GM23338 (cell line): Measurements from ENCODE around the gene OR2M7. TPM values are rescaled to one million over a fixed set of nuclear protein-coding genes. Genes with fewer than 3 reads are reported as not detected.

Source experiments
- ATAC-seq: fragments of 200-7000 bp; cut with Tn5 transposase; 3 replicates; pipeline ENCODE4 v1.9.1; 2020
- DNase-seq: peaks from one replicate; pipeline ENCODE4 v3.0.0-alpha.2; 2015; ENCODE audit warnings: low spot score
- H2AFZ ChIP-seq: fragments of 200-600 bp; sonication (generic); 2 replicates; pipeline ENCODE4 v1.8.0; 2016; ENCODE audit warnings: antibody characterized with exemption, mild to moderate bottlenecking, moderate library complexity
- H3F3A ChIP-seq: fragments of 200-600 bp; sonication (generic); replicated peaks from 2 replicates; pipeline ENCODE4 v1.8.0; 2017; ENCODE audit warnings: antibody characterized with exemption, mixed run types, low read depth
- H3K27ac ChIP-seq: fragments of 200-600 bp; sonication (generic); 2 replicates; pipeline ENCODE4 v1.6.1; 2016; ENCODE audit warnings: low read depth
- H3K27me3 ChIP-seq: fragments of 200-600 bp; sonication (generic); 2 replicates; pipeline ENCODE4 v1.8.0; 2016; ENCODE audit warnings: mild to moderate bottlenecking, mixed run types, moderate library complexity; ENCODE audit not compliant: insufficient read depth
- H3K36me3 ChIP-seq: fragments of 200-600 bp; sonication (generic); 2 replicates; pipeline ENCODE4 v1.8.0; 2016; ENCODE audit warnings: mild to moderate bottlenecking; ENCODE audit not compliant: insufficient read depth
- H3K4me1 ChIP-seq: fragments of 200-600 bp; sonication (generic); 2 replicates; pipeline ENCODE4 v1.8.0; 2016; ENCODE audit warnings: mild to moderate bottlenecking, moderate library complexity; ENCODE audit not compliant: insufficient read depth
- H3K4me2 ChIP-seq: fragments of 200-600 bp; sonication (generic); 2 replicates; pipeline ENCODE4 v1.7.1; 2017; ENCODE audit warnings: mixed run types
- H3K4me3 ChIP-seq: fragments of 200-600 bp; sonication (generic); 2 replicates; pipeline ENCODE4 v1.6.1; 2016; ENCODE audit warnings: mixed run types
- H3K79me2 ChIP-seq: fragments of 200-600 bp; sonication (generic); replicated peaks from 2 replicates; pipeline ENCODE4 v1.8.0; 2017; ENCODE audit warnings: mild to moderate bottlenecking; ENCODE audit not compliant: insufficient read depth
- H3K9me2 ChIP-seq: fragments of 200-600 bp; sonication (generic); 2 replicates; pipeline ENCODE4 v1.8.0; 2017; ENCODE audit not compliant: insufficient read depth
- H4K20me1 ChIP-seq: fragments of 200-600 bp; sonication (generic); replicated peaks from 2 replicates; pipeline ENCODE4 v1.8.0; 2017; ENCODE audit warnings: mild to moderate bottlenecking; ENCODE audit not compliant: insufficient read depth
- H3K27ac Mint-ChIP-seq: 2 replicates; pipeline ENCODE4 v1.8.0; 2020; ENCODE audit warnings: inconsistent platforms, mild to moderate bottlenecking, moderate library complexity, mixed read lengths
- H3K27me3 Mint-ChIP-seq: 3 replicates; pipeline ENCODE4 v1.8.0; 2022; ENCODE audit warnings: low read depth, mild to moderate bottlenecking, moderate library complexity, mixed read lengths, inconsistent platforms; ENCODE audit not compliant: insufficient read depth, poor library complexity
- H3K36me3 Mint-ChIP-seq: 3 replicates; pipeline ENCODE4 v1.8.0; 2021; ENCODE audit warnings: low read depth, mild to moderate bottlenecking, inconsistent platforms, moderate library complexity, mixed read lengths
- H3K4me1 Mint-ChIP-seq: 3 replicates; pipeline ENCODE4 v1.8.0; 2020; ENCODE audit warnings: mild to moderate bottlenecking, inconsistent platforms, mixed read lengths
- H3K4me3 Mint-ChIP-seq: 3 replicates; pipeline ENCODE4 v1.8.0; 2021; ENCODE audit warnings: moderate library complexity, mild to moderate bottlenecking, inconsistent platforms, mixed read lengths
- H3K9me3 Mint-ChIP-seq: 3 replicates; pipeline ENCODE4 v1.8.0; 2020; ENCODE audit warnings: moderate library complexity, mild to moderate bottlenecking, inconsistent platforms, mixed read lengths
- CREB1 ChIP-seq: fragments of 250-450 bp; sonication (Bioruptor Pico); IDR thresholded peaks from 2 replicates; pipeline ENCODE4 v1.5.0; 2020; ENCODE audit warnings: low read depth, mild to moderate bottlenecking, moderate library complexity
- CTCF ChIP-seq, 2 experiments: fragments of 200-600 bp in 1 of 2; sonication (generic) in 1 of 2; conservative IDR thresholded peaks; 2 replicates each; pipeline versions ENCODE4 v1.5.1 to v1.6.1; 2016 to 2017; ENCODE audit warnings: antibody characterized with exemption in 2 of 2, low read depth in 2 of 2, mild to moderate bottlenecking in 2 of 2, moderate library complexity in 1 of 2
- ETS1 ChIP-seq: IDR thresholded peaks from 2 replicates; pipeline ENCODE4 v1.6.1; 2016; ENCODE audit warnings: antibody characterized with exemption
- EZH2 ChIP-seq: fragments of 200-600 bp; sonication (generic); IDR thresholded peaks from one replicate; pipeline ENCODE4 v1.8.0; 2017; ENCODE audit warnings: antibody characterized with exemption, mild to moderate bottlenecking, low read depth; ENCODE audit not compliant: unreplicated experiment
- EZH2phosphoT487 ChIP-seq: fragments of 200-600 bp; sonication (generic); IDR thresholded peaks from one replicate; pipeline ENCODE4 v1.8.1; 2018; ENCODE audit warnings: antibody characterized with exemption; ENCODE audit not compliant: unreplicated experiment
- JUNB ChIP-seq: IDR thresholded peaks from one replicate; pipeline ENCODE4 v1.6.1; 2016; ENCODE audit warnings: antibody characterized with exemption; ENCODE audit not compliant: unreplicated experiment
- NANOG ChIP-seq: IDR thresholded peaks from 2 replicates; pipeline ENCODE4 v1.6.1; 2016; ENCODE audit warnings: antibody characterized with exemption, borderline replicate concordance
- POLR2AphosphoS5 ChIP-seq: IDR thresholded peaks from 2 replicates; pipeline ENCODE4 v1.6.1; 2016; ENCODE audit warnings: antibody characterized with exemption, low read depth
- STAT1 ChIP-seq: IDR thresholded peaks from one replicate; pipeline ENCODE4 v1.6.1; 2016; ENCODE audit warnings: antibody characterized with exemption; ENCODE audit not compliant: unreplicated experiment
- ZNF331 ChIP-seq: fragments of 250-450 bp; sonication (Bioruptor Pico); IDR thresholded peaks from 2 replicates; pipeline ENCODE4 v1.5.0; 2020; ENCODE audit warnings: low read depth, mild to moderate bottlenecking, moderate library complexity
- ZNF462 ChIP-seq: fragments of 250-450 bp; sonication (Bioruptor Pico); IDR thresholded peaks from 2 replicates; pipeline ENCODE4 v1.5.0; 2020; ENCODE audit warnings: mild to moderate bottlenecking, moderate library complexity
- polyA plus RNA-seq: library from polyadenylated mRNA; unstranded; fragments of >200 nt; fragmentation: Nextera tagmentation; extraction: Ambion mirVana; gene quantifications from 2 replicates; pipeline ENCODE4 v1.2.1, GENCODE V29; 2016
- total RNA-seq: library from RNA; depleted of rRNA; stranded (reverse); fragments of >200 nt; shearing (Covaris generic); gene quantifications from 2 replicates; pipeline ENCODE4 v1.2.3, GENCODE V29; 2014

Gene OR2M7
- total and polyA plus RNA-seq, 2 experiments from 2014 or later, result not detected

- DNase-seq, result no peak
- Mint-ChIP-seq H3K4me3 (no peak overlapping the region), H3K4me1 (no peaks in the 10 kb centered on the region), H3K27ac (no peak overlapping the region), H3K27me3 (no peaks in the 10 kb centered on the region), H3K9me3 (peaks cover 81% of the 10 kb centered on the region), H3K36me3 (peaks cover 16% of the 10 kb centered on the region)
- no peaks in the 10 kb centered on the region for H3K4me1 ChIP-seq
- peaks cover 7% of the 10 kb centered on the region; the same call in 1 of the 2 replicates for H3K36me3 ChIP-seq
- no peaks in the 10 kb centered on the region for H3F3A ChIP-seq
- no peaks in the 10 kb centered on the region for H4K20me1 ChIP-seq
- ATAC-seq, result no peak
- TF ChIP-seq NANOG (no peak), ETS1 (no peak), POLR2AphosphoS5 (no peak), ZNF331 (CRISPR knock-in tag) (no peak)
- H3K27me3 ChIP-seq, result no peaks in the 10 kb centered on the region
- no peak overlapping the region for H3K4me2 ChIP-seq
- H3K9me2 ChIP-seq, result no peaks in the 10 kb centered on the region
- H3K27ac ChIP-seq, result no peak overlapping the region
- H3K79me2 ChIP-seq, result no peaks in the 10 kb centered on the region
- no peak overlapping the region for H3K4me3 ChIP-seq
- H2AFZ ChIP-seq, result no peak overlapping the region
Measured at GRCh38 chr1:248343451-248343850, 19.1 kb upstream of the OR2M7 start.

- no peak for ATAC-seq
- Histone ChIP-seq H2AFZ (no peak overlapping the region), H3K36me3 (no peaks in the 10 kb centered on the region; the same call in 1 of the 2 replicates), H3F3A (no peaks in the 10 kb centered on the region), H3K4me2 (no peak overlapping the region), H3K4me1 (no peaks in the 10 kb centered on the region), H3K9me2 (no peaks in the 10 kb centered on the region), H3K27me3 (no peaks in the 10 kb centered on the region), H3K79me2 (no peaks in the 10 kb centered on the region), H4K20me1 (no peaks in the 10 kb centered on the region), H3K27ac (no peak overlapping the region), H3K4me3 (no peak overlapping the region)
- Mint-ChIP-seq H3K4me3 (no peak overlapping the region), H3K27me3 (peaks cover 4% of the 10 kb centered on the region), H3K9me3 (peaks cover 100% of the 10 kb centered on the region), H3K4me1 (no peaks in the 10 kb centered on the region), H3K27ac (no peak overlapping the region), H3K36me3 (peaks cover 54% of the 10 kb centered on the region)
- no peak for DNase-seq
- no peak for TF ChIP-seq POLR2AphosphoS5
- TF ChIP-seq ETS1, result no peak
- no peak for TF ChIP-seq EZH2
- no peak for TF ChIP-seq CREB1 (CRISPR knock-in tag)
- TF ChIP-seq ZNF462 (CRISPR knock-in tag), result no peak
- TF ChIP-seq STAT1, result no peak
- TF ChIP-seq CTCF (conservative IDR thresholded peaks at IDR 0.05; ENCODE audit: low read depth in 2 of 2), result no peak
- TF ChIP-seq NANOG, result no peak
- TF ChIP-seq EZH2phosphoT487, result no peak
- no peak for TF ChIP-seq JUNB
Measured at GRCh38 chr1:248316796-248317195, 7.6 kb downstream of the OR2M7 start.
